HEK293 (cell line): ENCODE measurements around the gene AK5.

ENCODE experiments used
- MYNN ChIP-seq: fragments of 450-650 bp; formaldehyde crosslinking; IDR thresholded peaks from 2 replicates; pipeline ENCODE4 v1.5.1; 2016; ENCODE audit warnings: missing biosample characterization, missing genetic modification characterization, borderline replicate concordance
- ZBTB8A ChIP-seq: fragments of 450-650 bp; formaldehyde crosslinking; IDR thresholded peaks from 2 replicates; pipeline ENCODE4 v1.5.1; 2016; ENCODE audit warnings: missing biosample characterization, missing genetic modification characterization
- ZNF426 ChIP-seq: fragments of 450-650 bp; formaldehyde crosslinking; IDR thresholded peaks from 2 replicates; pipeline ENCODE4 v1.5.1; 2017; ENCODE audit warnings: missing biosample characterization, missing genetic modification characterization, mild to moderate bottlenecking, inconsistent platforms, moderate library complexity
- ZNF645 ChIP-seq: fragments of 450-650 bp; formaldehyde crosslinking; IDR thresholded peaks from 2 replicates; pipeline ENCODE4; 2016; ENCODE audit warnings: missing biosample characterization, missing genetic modification characterization
- ZNF701 ChIP-seq: fragments of 450-650 bp; formaldehyde crosslinking; IDR thresholded peaks from 2 replicates; pipeline ENCODE4 v1.5.1; 2016; ENCODE audit warnings: missing biosample characterization, missing genetic modification characterization
- ZNF776 ChIP-seq: fragments of 450-650 bp; formaldehyde crosslinking; IDR thresholded peaks from 2 replicates; pipeline ENCODE4 v1.5.0; 2017; ENCODE audit warnings: missing biosample characterization, missing genetic modification characterization, borderline replicate concordance
- ZNF843 ChIP-seq: fragments of 450-650 bp; formaldehyde crosslinking; IDR thresholded peaks from 2 replicates; pipeline ENCODE4 v1.5.1; 2016; ENCODE audit warnings: missing biosample characterization, missing genetic modification characterization

GRCh38 chr1:77267035-77267434, 14.8 kb upstream of the AK5 start:
- TF ChIP-seq ZNF843 (tag by site-specific recombination): no peak
- TF ChIP-seq ZNF645 (tag by site-specific recombination): no peak
- no peak for TF ChIP-seq ZBTB8A (tag by site-specific recombination)
- no peak for TF ChIP-seq ZNF701 (tag by site-specific recombination)
- no peak for TF ChIP-seq ZNF776 (tag by site-specific recombination)
- no peak for TF ChIP-seq ZNF426 (tag by site-specific recombination)
- TF ChIP-seq MYNN (tag by site-specific recombination): no peak
